ENCODE results near the gene UQCRHL. TPM values are rescaled to one million over a fixed set of nuclear protein-coding genes. Genes with fewer than 3 reads are reported as not detected.
A peak's percentile ranks its signal among the peaks of the same experiment; 100 is the strongest.
"Not testable (repeated sequence)": the region's sequence is repeated elsewhere in the genome, so short reads cannot be mapped to it uniquely, and the experiment has no call there.

Gene UQCRHL
- polyA plus RNA-seq, 1 donor from 2014 or later = 1.3 TPM

- H3K9me3 Mint-ChIP-seq = no peaks in the 10 kb centered on the region
- no peaks in the 10 kb centered on the region for H3K27me3 Mint-ChIP-seq
- H3K27ac Mint-ChIP-seq = peak overlapping the region; percentile 57 to 98 (median 68)
- peaks cover 19 to 22% (median 19%) of the 10 kb centered on the region in 3 donors for H3K4me1 Mint-ChIP-seq
- peak overlapping the region; percentile 44 to 94 (median 74) for H3K4me3 Mint-ChIP-seq
- H3K36me3 Mint-ChIP-seq = no peaks in the 10 kb centered on the region
These were observed 36.5 kb upstream of the UQCRHL start for GRCh38 chr1:15843826-15844572.

- Mint-ChIP-seq H3K27me3 (no peaks in the 10 kb centered on the region), H3K27ac (peak overlapping the region in 2 of 3 donors; percentile 74 to 98), H3K4me1 (peaks cover 7 to 29% (median 8%) of the 10 kb centered on the region in 3 donors), H3K36me3 (peaks cover 3% of the 10 kb centered on the region), H3K4me3 (peak overlapping the region in 1 of 4 donors; percentile 55), H3K9me3 (no peaks in the 10 kb centered on the region)
These were observed 31.3 kb upstream of the UQCRHL start for GRCh38 chr1:15838721-15839120.

- no peaks in the 10 kb centered on the region for H3K9me3 Mint-ChIP-seq
- peaks cover 4 to 27% (median 8%) of the 10 kb centered on the region in 3 donors for H3K4me1 Mint-ChIP-seq
- peak overlapping the region; percentile 90 to 97 (median 92) for H3K4me3 Mint-ChIP-seq
- H3K27ac Mint-ChIP-seq = peak overlapping the region; percentile 98 to 100 (median 99)
- no peaks in the 10 kb centered on the region for H3K27me3 Mint-ChIP-seq
- peaks cover 3% of the 10 kb centered on the region for H3K36me3 Mint-ChIP-seq
These were observed 30.5 kb upstream of the UQCRHL start for GRCh38 chr1:15837931-15838330.

- Mint-ChIP-seq H3K9me3 (no peaks in the 10 kb centered on the region), H3K4me1 (peaks cover 4 to 27% (median 9%) of the 10 kb centered on the region in 3 donors), H3K4me3 (peak overlapping the region; percentile 92 to 97 (median 94)), H3K27ac (peak overlapping the region; percentile 98 to 100 (median 99)), H3K27me3 (no peaks in the 10 kb centered on the region), H3K36me3 (peaks cover 3% of the 10 kb centered on the region)
These were observed 29.6 kb upstream of the UQCRHL start for GRCh38 chr1:15836772-15837669.

GRCh38 chr1:15836511-15836771 is 29.0 kb upstream of the UQCRHL start:
- H3K27ac Mint-ChIP-seq = peak overlapping the region; percentile 98 to 100 (median 99)
- not testable (repeated sequence) for H3K36me3 Mint-ChIP-seq, H3K9me3 Mint-ChIP-seq, H3K27me3 Mint-ChIP-seq
- H3K4me3 Mint-ChIP-seq = peak overlapping the region; percentile 92 to 97 (median 94)
- H3K4me1 Mint-ChIP-seq = peaks cover 9 to 32% (median 14%) of the 10 kb centered on the region in 3 donors

- peaks cover 10 to 33% (median 15%) of the 10 kb centered on the region in 3 donors for H3K4me1 Mint-ChIP-seq
- peaks cover 3% of the 10 kb centered on the region for H3K36me3 Mint-ChIP-seq
- H3K9me3 Mint-ChIP-seq = no peaks in the 10 kb centered on the region
- H3K4me3 Mint-ChIP-seq = peak overlapping the region; percentile 92 to 97 (median 94)
- peak overlapping the region; percentile 98 to 100 (median 99) for H3K27ac Mint-ChIP-seq
- no peaks in the 10 kb centered on the region for H3K27me3 Mint-ChIP-seq
These were observed 28.5 kb upstream of the UQCRHL start for GRCh38 chr1:15835741-15836510.

GRCh38 chr1:15835205-15835740 is 27.8 kb upstream of the UQCRHL start:
- no peaks in the 10 kb centered on the region for H3K27me3 Mint-ChIP-seq
- no peaks in the 10 kb centered on the region for H3K9me3 Mint-ChIP-seq
- peaks cover 16 to 40% (median 22%) of the 10 kb centered on the region in 3 donors for H3K4me1 Mint-ChIP-seq
- peak overlapping the region; percentile 92 to 97 (median 94) for H3K4me3 Mint-ChIP-seq
- H3K36me3 Mint-ChIP-seq = peaks cover 3% of the 10 kb centered on the region
- H3K27ac Mint-ChIP-seq = peak overlapping the region; percentile 98 to 100 (median 99)

GRCh38 chr1:15834406-15835204 is 27.2 kb upstream of the UQCRHL start:
- no peaks in the 10 kb centered on the region for H3K9me3 Mint-ChIP-seq
- peak overlapping the region; percentile 98 to 100 (median 99) for H3K27ac Mint-ChIP-seq
- H3K27me3 Mint-ChIP-seq = no peaks in the 10 kb centered on the region
- peaks cover 3% of the 10 kb centered on the region for H3K36me3 Mint-ChIP-seq
- peaks cover 22 to 47% (median 29%) of the 10 kb centered on the region in 3 donors for H3K4me1 Mint-ChIP-seq
- H3K4me3 Mint-ChIP-seq = peak overlapping the region; percentile 92 to 97 (median 94)

GRCh38 chr1:15833842-15834405 is 26.5 kb upstream of the UQCRHL start:
- peaks cover 27 to 48% (median 35%) of the 10 kb centered on the region in 3 donors for H3K4me1 Mint-ChIP-seq
- H3K36me3 Mint-ChIP-seq = peaks cover 3% of the 10 kb centered on the region

GRCh38 chr1:15833069-15833679 is 25.7 kb upstream of the UQCRHL start:
- Mint-ChIP-seq H3K4me1 (peaks cover 27 to 48% (median 35%) of the 10 kb centered on the region in 3 donors), H3K36me3 (peaks cover 3% of the 10 kb centered on the region), H3K9me3 (no peaks in the 10 kb centered on the region), H3K27ac (peak overlapping the region; percentile 98 to 100 (median 99)), H3K27me3 (no peaks in the 10 kb centered on the region), H3K4me3 (peak overlapping the region; percentile 92 to 97 (median 94))

More at GRCh38 chr1:15833842-15834405, 26.5 kb upstream of the UQCRHL start:
- Mint-ChIP-seq H3K4me3 (peak overlapping the region; percentile 92 to 97 (median 94)), H3K9me3 (no peaks in the 10 kb centered on the region), H3K27me3 (no peaks in the 10 kb centered on the region), H3K27ac (peak overlapping the region; percentile 98 to 100 (median 99))

- Mint-ChIP-seq H3K4me1 (peaks cover 27 to 38% (median 34%) of the 10 kb centered on the region in 3 donors), H3K27me3 (no peaks in the 10 kb centered on the region), H3K4me3 (peak overlapping the region; percentile 60 to 87 (median 78)), H3K36me3 (peaks cover 1% of the 10 kb centered on the region), H3K27ac (peak overlapping the region; percentile 73 to 95 (median 77)), H3K9me3 (no peaks in the 10 kb centered on the region)
These were observed 22.8 kb upstream of the UQCRHL start for GRCh38 chr1:15830258-15830657.

GRCh38 chr1:15828931-15829330 is 21.5 kb upstream of the UQCRHL start:
- Mint-ChIP-seq H3K27ac (peak overlapping the region in 2 of 3 donors; percentile 73 to 77), H3K4me1 (peaks cover 30 to 34% (median 33%) of the 10 kb centered on the region in 3 donors), H3K4me3 (peak overlapping the region in 1 of 4 donors; percentile 80)
- H3K9me3 Mint-ChIP-seq, H3K36me3 Mint-ChIP-seq, H3K27me3 Mint-ChIP-seq: not testable (repeated sequence)

GRCh38 chr1:15827567-15827966 is 20.1 kb upstream of the UQCRHL start:
- H3K27ac Mint-ChIP-seq, H3K9me3 Mint-ChIP-seq: not testable (repeated sequence)
- peak overlapping the region in 1 of 4 donors; percentile 42 for H3K4me3 Mint-ChIP-seq

More at GRCh38 chr1:15827567-15827966, 20.1 kb upstream of the UQCRHL start:
- H3K27me3 Mint-ChIP-seq, H3K36me3 Mint-ChIP-seq: not testable (repeated sequence)
- H3K4me1 Mint-ChIP-seq = peaks cover 32 to 36% (median 32%) of the 10 kb centered on the region in 3 donors

Data from IgD-negative memory B cell (primary cell).